ENCODE results near the gene SYS1. TPM values are rescaled to one million over a fixed set of nuclear protein-coding genes. Genes with fewer than 3 reads are reported as not detected.

The SYS1 gene
- total RNA-seq, 1 donor from 2014 or later = 10.5 TPM

DNA sequence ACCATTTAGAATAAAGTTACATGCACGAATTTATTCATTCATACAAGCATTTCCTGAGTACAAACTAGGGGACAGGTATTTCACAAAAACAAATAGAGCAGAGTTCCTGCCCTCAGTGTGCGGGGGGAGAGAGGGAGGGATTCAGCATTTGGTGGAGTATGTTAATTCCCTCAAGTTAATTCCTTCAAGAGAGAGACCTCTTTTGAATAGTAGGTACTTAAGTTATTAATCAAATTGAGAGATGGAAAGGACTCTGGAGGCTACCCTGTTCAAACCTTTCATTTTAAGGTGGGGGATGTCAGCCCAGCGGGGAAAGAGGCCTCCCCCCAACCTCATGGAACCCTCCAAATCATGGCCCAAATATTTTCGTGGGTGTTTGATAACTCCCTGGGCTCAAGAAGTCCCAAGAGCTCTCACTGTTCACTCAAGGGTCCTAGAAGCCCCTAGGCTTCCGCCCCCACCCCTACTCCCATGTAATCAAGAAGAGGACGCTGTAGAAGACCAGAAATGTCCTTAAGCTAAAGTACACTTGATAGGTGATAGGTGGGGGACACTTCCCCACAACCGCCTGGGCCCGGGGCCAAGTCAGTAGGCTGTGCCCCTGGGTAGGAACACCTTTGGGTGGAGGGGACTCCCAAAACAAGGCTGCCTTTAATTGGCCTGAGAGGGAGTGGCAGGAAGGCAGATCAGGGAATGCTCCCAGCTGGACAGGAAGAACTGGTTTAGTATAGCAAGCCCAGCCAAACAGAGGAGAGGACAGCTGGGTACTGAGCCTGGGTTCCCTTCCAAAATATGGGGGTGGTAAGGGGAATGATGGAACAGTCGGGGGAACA, 17.6 kb upstream of the SYS1 start:
- H3K9ac ChIP-seq = no peak overlapping the region

DNA sequence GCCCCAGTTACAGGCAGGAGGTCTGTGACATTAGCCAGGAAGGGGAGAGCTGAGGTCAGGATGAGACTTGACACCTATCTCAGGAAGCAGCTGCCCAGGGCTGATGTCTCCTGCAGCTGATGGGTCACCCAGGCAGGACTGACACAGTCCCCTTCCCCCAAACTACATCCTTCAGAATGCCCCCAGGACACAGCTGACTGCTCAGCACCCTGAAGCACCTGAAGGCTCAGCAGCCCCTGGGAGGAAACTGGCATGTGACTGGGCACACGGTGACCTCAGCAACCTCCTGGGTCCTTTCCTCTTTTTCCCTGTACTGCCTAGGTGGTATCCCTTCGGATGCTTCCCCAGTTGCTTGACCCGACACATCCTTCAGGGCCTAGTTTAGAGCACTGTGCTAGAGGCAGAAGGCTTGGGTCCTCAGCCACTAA, 16.7 kb upstream of the SYS1 start:
- peaks cover 2% of the 10 kb centered on the region for H3K27me3 Mint-ChIP-seq (ENCODE audit: insufficient read depth, low read depth)
- Histone ChIP-seq H4K20me1 (ENCODE audit: low read depth) (peaks cover 5% of the 10 kb centered on the region), H3K27me3 (no peaks in the 10 kb centered on the region), H3K27ac (no peak overlapping the region), H3K9ac (no peak overlapping the region), H3K9me3 (ENCODE audit: low read depth) (no peaks in the 10 kb centered on the region), H3K36me3 (no peaks in the 10 kb centered on the region), H3F3A (ENCODE audit: low read depth) (peaks cover 23% of the 10 kb centered on the region), H3K4me2 (peak overlapping the region; percentile 98), H3K4me3 (no peak overlapping the region), H2AFZ (replicated peaks) (no peak overlapping the region), H3K4me1 (peaks cover 59% of the 10 kb centered on the region), H3K79me2 (ENCODE audit: low read depth) (peaks cover 32% of the 10 kb centered on the region)
- peaks cover 62% of the 10 kb centered on the region for H3K4me1 Mint-ChIP-seq
- DNase-seq (ENCODE audit: low spot score) = no peak
- no peaks in the 10 kb centered on the region for H3K36me3 Mint-ChIP-seq
- H3K9me3 Mint-ChIP-seq = no peaks in the 10 kb centered on the region
- H3K4me3 Mint-ChIP-seq = peak overlapping the region; percentile 91
- H3K27ac Mint-ChIP-seq = no peak overlapping the region
- TF ChIP-seq, protein P1, sequence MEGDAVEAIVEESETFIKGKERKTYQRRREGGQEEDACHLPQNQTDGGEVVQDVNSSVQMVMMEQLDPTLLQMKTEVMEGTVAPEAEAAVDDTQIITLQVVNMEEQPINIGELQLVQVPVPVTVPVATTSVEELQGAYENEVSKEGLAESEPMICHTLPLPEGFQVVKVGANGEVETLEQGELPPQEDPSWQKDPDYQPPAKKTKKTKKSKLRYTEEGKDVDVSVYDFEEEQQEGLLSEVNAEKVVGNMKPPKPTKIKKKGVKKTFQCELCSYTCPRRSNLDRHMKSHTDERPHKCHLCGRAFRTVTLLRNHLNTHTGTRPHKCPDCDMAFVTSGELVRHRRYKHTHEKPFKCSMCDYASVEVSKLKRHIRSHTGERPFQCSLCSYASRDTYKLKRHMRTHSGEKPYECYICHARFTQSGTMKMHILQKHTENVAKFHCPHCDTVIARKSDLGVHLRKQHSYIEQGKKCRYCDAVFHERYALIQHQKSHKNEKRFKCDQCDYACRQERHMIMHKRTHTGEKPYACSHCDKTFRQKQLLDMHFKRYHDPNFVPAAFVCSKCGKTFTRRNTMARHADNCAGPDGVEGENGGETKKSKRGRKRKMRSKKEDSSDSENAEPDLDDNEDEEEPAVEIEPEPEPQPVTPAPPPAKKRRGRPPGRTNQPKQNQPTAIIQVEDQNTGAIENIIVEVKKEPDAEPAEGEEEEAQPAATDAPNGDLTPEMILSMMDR (IDR thresholded peaks at IDR 0.05) = no peak
- TF ChIP-seq EZH2 (IDR thresholded peaks at IDR 0.05) = no peak
- TF ChIP-seq EZH2phosphoT487 (IDR thresholded peaks at IDR 0.05) = no peak

More for the DNA sequence above, 17.6 kb upstream of the SYS1 start:
- peaks cover 32% of the 10 kb centered on the region for H3K79me2 ChIP-seq (ENCODE audit: low read depth)
- H3K9me3 Mint-ChIP-seq = no peaks in the 10 kb centered on the region
- no peak overlapping the region for H3K4me3 Mint-ChIP-seq
- peaks cover 69% of the 10 kb centered on the region for H3K4me1 ChIP-seq
- TF ChIP-seq EZH2 (IDR thresholded peaks at IDR 0.05) = no peak
- no peak for TF ChIP-seq EZH2phosphoT487 (IDR thresholded peaks at IDR 0.05)
- TF ChIP-seq, protein P1 (IDR thresholded peaks at IDR 0.05) = no peak
- peaks cover 72% of the 10 kb centered on the region for H3K4me1 Mint-ChIP-seq
- no peak overlapping the region for H3K27ac ChIP-seq
- H4K20me1 ChIP-seq (ENCODE audit: low read depth) = peaks cover 8% of the 10 kb centered on the region
- peaks cover 2% of the 10 kb centered on the region for H3K27me3 Mint-ChIP-seq (ENCODE audit: insufficient read depth, low read depth)
- H3K9me3 ChIP-seq (ENCODE audit: low read depth) = no peaks in the 10 kb centered on the region
- H3K27ac Mint-ChIP-seq = peak overlapping the region; percentile 57
- no peak overlapping the region for H2AFZ ChIP-seq (replicated peaks)
- peak overlapping the region; percentile 8 for H3K4me2 ChIP-seq
- no peaks in the 10 kb centered on the region for H3K36me3 ChIP-seq
- H3K27me3 ChIP-seq = no peaks in the 10 kb centered on the region
- H3F3A ChIP-seq (ENCODE audit: low read depth) = peaks cover 33% of the 10 kb centered on the region
- no peak overlapping the region for H3K4me3 ChIP-seq
- no peak for DNase-seq (ENCODE audit: low spot score)
- H3K36me3 Mint-ChIP-seq = no peaks in the 10 kb centered on the region

DNA sequence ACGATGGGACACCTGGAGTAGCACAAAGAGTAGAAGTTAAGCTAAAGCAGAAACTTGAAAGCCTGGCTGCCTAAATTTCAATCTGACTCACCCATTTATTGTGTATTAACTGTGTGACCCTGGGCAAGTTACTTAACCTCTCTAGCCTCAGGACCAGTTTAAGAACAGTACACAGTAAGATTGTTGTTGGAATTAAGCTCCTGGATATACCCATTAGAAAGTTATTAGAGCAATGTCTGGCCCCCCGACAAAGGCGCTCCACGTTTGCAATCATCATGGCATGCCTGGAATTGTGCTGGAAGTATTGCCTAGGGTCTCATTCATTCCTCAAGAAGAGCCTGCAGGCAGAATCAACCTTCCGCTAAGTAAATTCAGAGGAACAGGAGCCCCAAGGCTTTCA, 16.1 kb upstream of the SYS1 start:
- no peaks in the 10 kb centered on the region for H3K36me3 ChIP-seq
- Mint-ChIP-seq H3K36me3 (no peaks in the 10 kb centered on the region), H3K9me3 (no peaks in the 10 kb centered on the region), H3K27ac (no peak overlapping the region), H3K4me1 (peaks cover 56% of the 10 kb centered on the region), H3K27me3 (ENCODE audit: insufficient read depth, low read depth) (peaks cover 2% of the 10 kb centered on the region), H3K4me3 (peak overlapping the region; percentile 91)
- H3K27ac ChIP-seq = no peak overlapping the region
- H3K27me3 ChIP-seq = no peaks in the 10 kb centered on the region
- H3K4me2 ChIP-seq = peak overlapping the region; percentile 98
- peaks cover 53% of the 10 kb centered on the region for H3K4me1 ChIP-seq
- H4K20me1 ChIP-seq (ENCODE audit: low read depth) = no peaks in the 10 kb centered on the region
- no peaks in the 10 kb centered on the region for H3K9me3 ChIP-seq (ENCODE audit: low read depth)
- peak overlapping the region; percentile 69 for H3K4me3 ChIP-seq
- no peak overlapping the region for H2AFZ ChIP-seq (replicated peaks)
- TF ChIP-seq EZH2phosphoT487 (IDR thresholded peaks at IDR 0.05) = no peak
- TF ChIP-seq EZH2 (IDR thresholded peaks at IDR 0.05) = no peak
- TF ChIP-seq, protein P1 (IDR thresholded peaks at IDR 0.05) = no peak
- DNase-seq (ENCODE audit: low spot score) = no peak
- peaks cover 32% of the 10 kb centered on the region for H3K79me2 ChIP-seq (ENCODE audit: low read depth)
- H3K9ac ChIP-seq = no peak overlapping the region
- H3F3A ChIP-seq (ENCODE audit: low read depth) = peaks cover 17% of the 10 kb centered on the region
